Breast epithelium (tissue), 3 donors: ENCODE measurements around the gene LTO1.

Experiments used
- POLR2AphosphoS5 ChIP-seq, 3 donors: sonication (generic); formaldehyde crosslinking; IDR thresholded peaks; one replicate each; pipeline ENCODE4 v1.6.1; 2017; ENCODE audit warnings: antibody characterized with exemption in 3 of 3
- TF ChIP-seq, protein P1 (sequence below), 3 donors: fragments of 450-650 bp; IDR thresholded peaks; one replicate each; pipeline ENCODE4 v1.5.1; 2016 to 2017; ENCODE audit warnings: antibody characterized with exemption in 3 of 3, mild to moderate bottlenecking in 3 of 3, moderate library complexity in 3 of 3

DNA sequence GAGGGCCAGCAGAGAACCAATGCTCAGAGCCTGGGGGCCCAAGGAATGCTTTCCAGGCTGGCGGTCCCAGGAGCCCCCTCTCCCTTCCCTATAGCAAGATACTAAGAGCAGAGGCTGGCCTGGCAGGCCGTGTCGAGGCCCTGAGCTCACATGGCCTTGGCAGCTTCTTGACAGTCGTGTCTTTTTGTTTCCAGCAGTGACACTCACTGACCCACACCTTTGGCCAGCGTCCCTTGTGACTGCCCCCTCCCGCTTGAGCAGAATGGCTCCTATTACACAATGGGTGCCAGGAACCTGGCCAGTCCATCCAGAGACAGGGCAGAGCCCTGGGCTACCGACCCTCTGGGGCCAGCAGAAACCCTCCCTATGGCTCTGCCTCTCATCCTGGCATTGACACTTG is 40.6 kb downstream of the LTO1 start:
- TF ChIP-seq, protein P1, sequence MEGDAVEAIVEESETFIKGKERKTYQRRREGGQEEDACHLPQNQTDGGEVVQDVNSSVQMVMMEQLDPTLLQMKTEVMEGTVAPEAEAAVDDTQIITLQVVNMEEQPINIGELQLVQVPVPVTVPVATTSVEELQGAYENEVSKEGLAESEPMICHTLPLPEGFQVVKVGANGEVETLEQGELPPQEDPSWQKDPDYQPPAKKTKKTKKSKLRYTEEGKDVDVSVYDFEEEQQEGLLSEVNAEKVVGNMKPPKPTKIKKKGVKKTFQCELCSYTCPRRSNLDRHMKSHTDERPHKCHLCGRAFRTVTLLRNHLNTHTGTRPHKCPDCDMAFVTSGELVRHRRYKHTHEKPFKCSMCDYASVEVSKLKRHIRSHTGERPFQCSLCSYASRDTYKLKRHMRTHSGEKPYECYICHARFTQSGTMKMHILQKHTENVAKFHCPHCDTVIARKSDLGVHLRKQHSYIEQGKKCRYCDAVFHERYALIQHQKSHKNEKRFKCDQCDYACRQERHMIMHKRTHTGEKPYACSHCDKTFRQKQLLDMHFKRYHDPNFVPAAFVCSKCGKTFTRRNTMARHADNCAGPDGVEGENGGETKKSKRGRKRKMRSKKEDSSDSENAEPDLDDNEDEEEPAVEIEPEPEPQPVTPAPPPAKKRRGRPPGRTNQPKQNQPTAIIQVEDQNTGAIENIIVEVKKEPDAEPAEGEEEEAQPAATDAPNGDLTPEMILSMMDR (IDR thresholded peaks at IDR 0.05): no peak
- no peak for TF ChIP-seq POLR2AphosphoS5 (IDR thresholded peaks at IDR 0.05)
